IMR-90 (cell line): Measurements from ENCODE around the gene COL23A1. TPM values are rescaled to one million over a fixed set of nuclear protein-coding genes. Genes with fewer than 3 reads are reported as not detected.

Experiments used
- ATAC-seq: fragments of 200-7000 bp; cut with Tn5 transposase; 2 replicates; pipeline ENCODE4 v1.9.1; 2020; ENCODE audit warnings: low read depth, mild to moderate bottlenecking, moderate library complexity
- BruUV-seq: library from RNA; stranded (reverse); fragments of 400-500 nt; replicated peaks from 2 replicates; lab custom pipeline; 2021; lab: Mats Ljungman, UMichigan
- CTCF ChIA-PET: fragments of 300-600 bp; formaldehyde crosslinking; extraction: SDS; loops from one replicate; lab custom pipeline; 2021; ENCODE audit warnings: antibody characterized with exemption; lab: Yijun Ruan, JAX
- POLR2A ChIA-PET: fragments of 300-600 bp; sonication (Branson Sonifier 250); formaldehyde crosslinking; loops from one replicate; lab custom pipeline; 2022; ENCODE audit warnings: antibody characterized with exemption; ENCODE audit not compliant: unreplicated experiment; lab: Charles Lee
- DNase-seq: peaks from one replicate; pipeline ENCODE4 v3.0.0; 2013
- H2AFZ ChIP-seq: replicated peaks from 2 replicates; pipeline ENCODE3; 2013; ENCODE audit warnings: low read length, mild to moderate bottlenecking; ENCODE audit not compliant: poor library complexity
- H2AK5ac ChIP-seq: 2 replicates; pipeline ENCODE4 v1.6.1; 2013; ENCODE audit warnings: low read depth, low read length, inconsistent platforms
- H2AK9ac ChIP-seq: replicated peaks from 2 replicates; pipeline ENCODE3; 2013; ENCODE audit warnings: mild to moderate bottlenecking, low read depth, low read length, moderate library complexity; ENCODE audit not compliant: poor library complexity
- H2BK120ac ChIP-seq: 2 replicates; pipeline ENCODE4 v1.6.1; 2013; ENCODE audit warnings: low read depth, low read length, inconsistent platforms
- H2BK15ac ChIP-seq: 3 replicates; pipeline ENCODE4 v1.6.1; 2013; ENCODE audit warnings: low read depth, low read length, inconsistent platforms
- H2BK20ac ChIP-seq: 2 replicates; pipeline ENCODE4 v1.6.1; 2013; ENCODE audit warnings: low read depth, mild to moderate bottlenecking, inconsistent platforms, low read length, moderate library complexity
- H2BK5ac ChIP-seq: 2 replicates; pipeline ENCODE4 v1.6.1; 2013; ENCODE audit warnings: mild to moderate bottlenecking, low read depth, low read length, inconsistent platforms; ENCODE audit not compliant: poor library complexity, severe bottlenecking
- H3K14ac ChIP-seq: replicated peaks from 2 replicates; pipeline ENCODE4 v1.6.1; 2013; ENCODE audit warnings: low read depth, low read length, inconsistent platforms
- H3K18ac ChIP-seq: 2 replicates; pipeline ENCODE4 v1.6.1; 2013; ENCODE audit warnings: low read depth, low read length, control low read depth
- H3K23ac ChIP-seq: 2 replicates; pipeline ENCODE4 v1.6.1; 2013; ENCODE audit warnings: low read depth, low read length, inconsistent platforms
- H3K27ac ChIP-seq: 2 replicates; pipeline ENCODE4 v1.5.1; 2013; ENCODE audit warnings: mild to moderate bottlenecking, control low read depth, low read length; ENCODE audit not compliant: insufficient read depth
- H3K27me3 ChIP-seq: 2 replicates; pipeline ENCODE4 v1.6.1; 2013; ENCODE audit warnings: low read length; ENCODE audit not compliant: control insufficient read depth, insufficient read depth
- H3K36me3 ChIP-seq: 2 replicates; pipeline ENCODE4 v1.6.1; 2013; ENCODE audit warnings: low read length, mixed read lengths; ENCODE audit not compliant: control insufficient read depth, insufficient read depth
- H3K4ac ChIP-seq: 2 replicates; pipeline ENCODE4 v1.6.1; 2013; ENCODE audit warnings: low read depth, low read length, inconsistent platforms
- H3K4me1 ChIP-seq: 2 replicates; pipeline ENCODE4 v1.6.1; 2013; ENCODE audit warnings: low read length, mixed read lengths; ENCODE audit not compliant: control insufficient read depth, insufficient read depth
- H3K4me2 ChIP-seq: 2 replicates; pipeline ENCODE4 v1.6.1; 2013; ENCODE audit warnings: low read depth, mild to moderate bottlenecking, control low read depth, low read length, moderate library complexity
- H3K4me3 ChIP-seq: 2 replicates; pipeline ENCODE4 v1.5.1; 2013; ENCODE audit warnings: low read depth, mild to moderate bottlenecking, control low read depth, low read length, moderate library complexity; ENCODE audit not compliant: insufficient read depth
- H3K56ac ChIP-seq: 2 replicates; pipeline ENCODE4 v1.6.1; 2013; ENCODE audit warnings: low read length, inconsistent platforms; ENCODE audit not compliant: insufficient read depth; ENCODE audit errors: extremely low read depth
- H3K79me1 ChIP-seq, 2 experiments: 2 replicates each; pipeline ENCODE4 v1.6.1; 2013; ENCODE audit warnings: low read length in 2 of 2, inconsistent platforms in 1 of 2, low read depth in 1 of 2
- H3K9ac ChIP-seq: 2 replicates; pipeline ENCODE4 v1.6.1; 2013; ENCODE audit warnings: low read depth, low read length, control low read depth
- H3K9me1 ChIP-seq: 2 replicates; pipeline ENCODE4 v1.6.1; 2013; ENCODE audit warnings: low read length, inconsistent platforms; ENCODE audit not compliant: insufficient read depth
- H3K9me3 ChIP-seq: 2 replicates; pipeline ENCODE4 v1.6.1; 2013; ENCODE audit warnings: low read length; ENCODE audit not compliant: control insufficient read depth, insufficient read depth
- H4K20me1 ChIP-seq: 2 replicates; pipeline ENCODE4 v1.6.1; 2013; ENCODE audit warnings: low read length, inconsistent platforms; ENCODE audit not compliant: insufficient read depth
- H4K5ac ChIP-seq: 2 replicates; pipeline ENCODE4 v1.6.1; 2013; ENCODE audit warnings: mild to moderate bottlenecking, low read depth, low read length, control low read depth
- H4K8ac ChIP-seq, 2 experiments: 2 replicates each; pipeline ENCODE4 v1.6.1; 2013; ENCODE audit warnings: low read depth in 2 of 2, low read length in 2 of 2, control low read depth in 1 of 2, inconsistent platforms in 1 of 2
- H4K91ac ChIP-seq: 2 replicates; pipeline ENCODE4 v1.6.1; 2013; ENCODE audit warnings: low read depth, low read length, inconsistent platforms; ENCODE audit not compliant: insufficient read depth
- CEBPB ChIP-seq: IDR thresholded peaks from 2 replicates; pipeline ENCODE4 v1.6.1; 2012; ENCODE audit warnings: low read depth, low read length, improper control_type of control experiment
- CTCF ChIP-seq: conservative IDR thresholded peaks from 2 replicates; pipeline ENCODE4 v1.5.1; 2012; ENCODE audit warnings: mild to moderate bottlenecking, low read depth, low read length, improper control_type of control experiment
- ELK1 ChIP-seq: fragments of 150-350 bp; IDR thresholded peaks from 2 replicates; pipeline ENCODE4 v1.6.1; 2016; ENCODE audit warnings: low read depth, mild to moderate bottlenecking, low read length, moderate library complexity, borderline replicate concordance
- FOS ChIP-seq: fragments of 150-350 bp; IDR thresholded peaks from 2 replicates; pipeline ENCODE4 v1.6.1; 2016; ENCODE audit warnings: low read depth, low read length
- NFE2L2 ChIP-seq: fragments of 150-350 bp; IDR thresholded peaks from 2 replicates; pipeline ENCODE4 v1.6.1; 2016; ENCODE audit warnings: low read depth, mild to moderate bottlenecking, low read length
- RAD21 ChIP-seq: IDR thresholded peaks from 2 replicates; pipeline ENCODE4 v1.6.1; 2012; ENCODE audit warnings: low read length, improper control_type of control experiment
- RFX5 ChIP-seq: IDR thresholded peaks from 2 replicates; pipeline ENCODE4 v1.8.0; 2012; ENCODE audit warnings: low read depth, mild to moderate bottlenecking, low read length, moderate library complexity
- USF2 ChIP-seq: fragments of 150-350 bp; IDR thresholded peaks from 2 replicates; pipeline ENCODE4 v1.6.1; 2017; ENCODE audit warnings: mild to moderate bottlenecking, antibody characterized with exemption, low read length, low read depth
- WGBS, 2 experiments: methylation state at CpG; one replicate each; pipeline versions ENCODE4 v1.1.5 to v1.1.7; 2013; ENCODE audit warnings: missing lambda C conversion rate in 2 of 2; ENCODE audit not compliant: insufficient read length in 1 of 2; ENCODE audit errors: extremely low coverage in 2 of 2; 5-methylcytosine and 5-hydroxymethylcytosine counted together
- dilution Hi-C: fragments of 300-500 bp; cut with HindIII; formaldehyde crosslinking; loops from one replicate; pipeline ENCODE4 v1.14.3; 2018; ENCODE audit warnings: low sequenced_read_pairs; ENCODE audit not compliant: unreplicated experiment
- in situ Hi-C: fragments of 300-500 bp; cut with MboI; formaldehyde crosslinking; loops from 3 replicates; pipeline ENCODE4 v1.14.3; 2019; ENCODE audit warnings: low sequenced_read_pairs, inconsistent platforms, mixed read lengths
- intact Hi-C: fragments of 100-400 bp; cut with micrococcal nuclease; formaldehyde crosslinking; loops from 2 replicates; pipeline ENCODE4 v1.10.0; 2022
- polyA plus RNA-seq, 3 experiments: library from polyadenylated mRNA; depleted of rRNA; stranded (reverse); fragments of >200 nt; gene quantifications; 2 replicates each; pipeline ENCODE4 v1.2.3, GENCODE V29; 2012; ENCODE audit warnings: low replicate concordance in 1 of 3
- total RNA-seq: library from RNA; depleted of rRNA; stranded (reverse); fragments of >200 nt; gene quantifications from 2 replicates; pipeline ENCODE4 v1.2.3, GENCODE V29; 2012

The COL23A1 gene
- total and polyA plus RNA-seq, 2 of the 4 experiments (the other 2 are of a cell fraction), result not detected

- in situ Hi-C loops, result no loop called here
- H3K4me2 ChIP-seq, result no peak overlapping the region
Observed at GRCh38 chr5:178476972-178477754, 113.0 kb downstream of the COL23A1 start.

More at GRCh38 chr5:178476972-178477754, 113.0 kb downstream of the COL23A1 start:
- Histone ChIP-seq H2AK5ac (no peak overlapping the region), H3K9me1 (no peaks in the 10 kb centered on the region), H2BK15ac (no peak overlapping the region), H2BK5ac (no peak overlapping the region), H3K79me1 (no peaks in the 10 kb centered on the region), H3K14ac (no peak overlapping the region), H3K4me1 (no peaks in the 10 kb centered on the region), H2BK20ac (no peak overlapping the region), H3K4ac (no peak overlapping the region), H4K8ac (no peak overlapping the region), H3K27ac (no peak overlapping the region), H3K23ac (no peak overlapping the region), H3K9ac (no peak overlapping the region), H3K4me3 (no peak overlapping the region), H2BK120ac (no peak overlapping the region), H3K9me3 (peaks cover 5% of the 10 kb centered on the region), H4K20me1 (no peaks in the 10 kb centered on the region), H2AK9ac (no peak overlapping the region), H3K27me3 (no peaks in the 10 kb centered on the region), H3K36me3 (no peaks in the 10 kb centered on the region), H4K5ac (no peak overlapping the region), H3K56ac (no peak overlapping the region), H3K18ac (no peak overlapping the region), H4K91ac (no peak overlapping the region), H2AFZ (no peak overlapping the region)
- 81% methylated on average over 3 of the region's 12 CpGs; no CpG with 5 or more reads in 1 of the 2 experiments for WGBS, 2 experiments
- DNase-seq, result no peak
- ChIA-PET CTCF (no interaction called here), POLR2A (no interaction called here)
- TF ChIP-seq RAD21 (no peak), CTCF (no peak), CEBPB (no peak), USF2 (no peak), FOS (no peak), NFE2L2 (no peak), RFX5 (no peak), ELK1 (no peak)
- ATAC-seq, result no peak
- intact Hi-C loops (no loop called here), dilution Hi-C loops (no loop called here)
- BruUV-seq, result no TSS peak
